ENCODE data around the gene DECR2.

DNA sequence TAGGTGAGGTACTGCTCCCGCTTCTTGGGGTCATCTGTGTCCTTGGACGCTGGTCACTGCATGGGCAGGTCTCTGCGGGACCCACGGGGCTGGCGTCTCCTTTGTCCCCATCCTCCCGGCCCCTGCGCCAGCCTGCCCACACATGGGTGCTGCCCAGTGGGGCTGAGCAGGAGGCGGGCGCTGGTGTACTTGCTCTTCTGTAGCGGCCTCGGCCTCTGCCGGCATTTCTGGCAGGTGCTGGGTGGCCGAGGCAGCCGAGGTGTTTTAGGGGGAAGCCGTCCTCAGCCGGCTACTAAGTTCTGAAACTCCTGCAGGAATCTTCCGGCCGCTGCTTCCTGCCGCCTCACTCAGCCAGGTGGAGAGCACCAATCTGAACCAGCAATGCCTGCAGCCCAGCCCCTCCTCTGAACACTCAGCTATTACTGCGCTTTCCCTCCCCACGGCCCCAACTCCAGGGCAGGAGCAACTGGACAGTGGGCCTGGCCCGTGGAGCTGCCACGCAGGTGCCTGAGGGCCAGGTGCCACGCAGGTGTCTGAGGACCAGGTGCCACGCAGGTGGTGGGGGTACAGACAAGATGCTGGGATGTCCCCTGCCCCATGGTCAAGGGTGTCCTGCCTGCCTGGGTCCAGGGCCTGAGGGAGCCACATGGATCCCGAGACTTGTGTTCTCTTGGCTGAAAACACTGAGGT is 10.0 kb downstream of the DECR2 start:
- TF ChIP-seq, protein P1, sequence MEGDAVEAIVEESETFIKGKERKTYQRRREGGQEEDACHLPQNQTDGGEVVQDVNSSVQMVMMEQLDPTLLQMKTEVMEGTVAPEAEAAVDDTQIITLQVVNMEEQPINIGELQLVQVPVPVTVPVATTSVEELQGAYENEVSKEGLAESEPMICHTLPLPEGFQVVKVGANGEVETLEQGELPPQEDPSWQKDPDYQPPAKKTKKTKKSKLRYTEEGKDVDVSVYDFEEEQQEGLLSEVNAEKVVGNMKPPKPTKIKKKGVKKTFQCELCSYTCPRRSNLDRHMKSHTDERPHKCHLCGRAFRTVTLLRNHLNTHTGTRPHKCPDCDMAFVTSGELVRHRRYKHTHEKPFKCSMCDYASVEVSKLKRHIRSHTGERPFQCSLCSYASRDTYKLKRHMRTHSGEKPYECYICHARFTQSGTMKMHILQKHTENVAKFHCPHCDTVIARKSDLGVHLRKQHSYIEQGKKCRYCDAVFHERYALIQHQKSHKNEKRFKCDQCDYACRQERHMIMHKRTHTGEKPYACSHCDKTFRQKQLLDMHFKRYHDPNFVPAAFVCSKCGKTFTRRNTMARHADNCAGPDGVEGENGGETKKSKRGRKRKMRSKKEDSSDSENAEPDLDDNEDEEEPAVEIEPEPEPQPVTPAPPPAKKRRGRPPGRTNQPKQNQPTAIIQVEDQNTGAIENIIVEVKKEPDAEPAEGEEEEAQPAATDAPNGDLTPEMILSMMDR (conservative IDR thresholded peaks at IDR 0.05; ENCODE audit: low read length) = no peak
- TF ChIP-seq EZH2phosphoT487 (IDR thresholded peaks at IDR 0.05; ENCODE audit: borderline replicate concordance) = no peak

All from Loucy (cell line).